Fibroblast of pulmonary artery (primary cell): ENCODE results near the gene PDE1C.

Experiments
- DNase-seq: peaks from one replicate; pipeline ENCODE4 v3.0.0-alpha.2; 2010; ENCODE audit warnings: low read depth
- H3K4me3 ChIP-seq: replicated peaks from 2 replicates; pipeline ENCODE4 v1.5.1; 2011; ENCODE audit warnings: low read depth, mild to moderate bottlenecking, control low read depth, low read length, moderate library complexity
- CTCF ChIP-seq: IDR thresholded peaks from 2 replicates; pipeline ENCODE4 v1.5.1; 2011; ENCODE audit warnings: mild to moderate bottlenecking, control low read depth, low read length, inconsistent platforms; ENCODE audit errors: missing control alignments

PDE1C gene

GRCh38 chr7:31926991-31927584, 143.1 kb downstream of the PDE1C start:
- no peak for DNase-seq
- no peak for TF ChIP-seq CTCF
- no peak overlapping the region for H3K4me3 ChIP-seq

- no peak overlapping the region for H3K4me3 ChIP-seq
- TF ChIP-seq CTCF, result no peak
- DNase-seq, result no peak
These were observed 144.3 kb downstream of the PDE1C start for GRCh38 chr7:31925753-31926454.

- no peak overlapping the region for H3K4me3 ChIP-seq
- no peak for TF ChIP-seq CTCF
- DNase-seq, result no peak
These were observed 146.0 kb downstream of the PDE1C start for GRCh38 chr7:31924251-31924650.

GRCh38 chr7:31922848-31923247, 147.4 kb downstream of the PDE1C start:
- TF ChIP-seq CTCF, result no peak
- no peak for DNase-seq

GRCh38 chr7:31921047-31921446, 149.2 kb downstream of the PDE1C start:
- no peak for DNase-seq
- H3K4me3 ChIP-seq, result no peak overlapping the region
- no peak for TF ChIP-seq CTCF

More at GRCh38 chr7:31922848-31923247, 147.4 kb downstream of the PDE1C start:
- H3K4me3 ChIP-seq, result no peak overlapping the region

- TF ChIP-seq CTCF, result no peak
- H3K4me3 ChIP-seq, result no peak overlapping the region
- no peak for DNase-seq
These were observed 150.4 kb downstream of the PDE1C start for GRCh38 chr7:31919678-31920369.
